NB4 (cell line): ENCODE data around the gene PHACTR1.

Experiments
- DNase-seq: peaks from one replicate; pipeline ENCODE4 v3.0.0; 2010; ENCODE audit warnings: low read depth
- H3K4me3 ChIP-seq: one replicate; pipeline ENCODE4 v1.5.1; 2011; ENCODE audit warnings: mild to moderate bottlenecking, low read depth, low read length, moderate library complexity
- CTCF ChIP-seq: IDR thresholded peaks from one replicate; pipeline ENCODE4 v1.5.1; 2012; ENCODE audit warnings: low read depth, low read length
- MAX ChIP-seq: IDR thresholded peaks from 2 replicates; pipeline ENCODE4 v1.6.1; 2011; ENCODE audit warnings: low read depth, low read length
- MYC ChIP-seq: IDR thresholded peaks from 2 replicates; pipeline ENCODE4 v1.6.1; 2011; ENCODE audit warnings: low read depth, low read length
- POLR2A ChIP-seq: IDR thresholded peaks from 2 replicates; pipeline ENCODE4 v1.6.1; 2011; ENCODE audit warnings: mild to moderate bottlenecking; ENCODE audit not compliant: insufficient read length; ENCODE audit errors: extremely low read depth

The PHACTR1 gene

DNA sequence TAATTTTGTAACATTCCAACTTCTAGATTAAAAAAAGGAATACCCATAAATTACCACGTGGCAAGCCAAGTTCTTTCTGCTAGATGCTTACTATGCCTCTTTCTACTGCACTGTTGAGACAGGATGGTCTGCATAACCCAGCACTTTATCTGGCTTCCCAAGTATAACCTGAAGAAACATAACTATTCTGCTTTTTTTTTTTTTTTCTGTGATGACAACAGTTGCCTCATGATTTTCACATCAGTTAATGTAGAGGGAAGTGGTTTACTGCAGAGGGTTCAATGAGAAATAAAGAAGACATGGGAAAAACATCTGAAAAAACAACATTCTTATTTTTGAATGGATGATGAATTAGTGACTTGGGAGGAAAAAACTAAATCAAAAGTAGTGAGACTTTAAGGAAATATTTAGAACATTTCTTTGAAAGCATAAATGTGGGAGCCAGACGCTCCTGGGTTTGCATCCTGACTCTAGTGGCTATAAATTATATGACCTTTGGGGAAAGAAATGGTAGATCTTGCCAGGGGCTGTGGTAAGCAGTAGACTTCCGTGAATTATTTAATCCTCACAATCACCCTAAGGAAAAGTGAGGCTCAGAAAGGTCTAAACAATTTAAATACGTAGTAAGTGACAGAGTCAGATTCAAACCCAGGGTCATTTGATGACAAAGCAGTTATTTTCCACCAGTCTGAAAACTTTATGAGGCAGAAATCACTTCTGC, 230.7 kb downstream of the PHACTR1 start:
- peak; percentile 40 for DNase-seq
- TF ChIP-seq MYC (no peak), POLR2A (no peak), CTCF (no peak), MAX (no peak)
- no peak overlapping the region for H3K4me3 ChIP-seq

DNA sequence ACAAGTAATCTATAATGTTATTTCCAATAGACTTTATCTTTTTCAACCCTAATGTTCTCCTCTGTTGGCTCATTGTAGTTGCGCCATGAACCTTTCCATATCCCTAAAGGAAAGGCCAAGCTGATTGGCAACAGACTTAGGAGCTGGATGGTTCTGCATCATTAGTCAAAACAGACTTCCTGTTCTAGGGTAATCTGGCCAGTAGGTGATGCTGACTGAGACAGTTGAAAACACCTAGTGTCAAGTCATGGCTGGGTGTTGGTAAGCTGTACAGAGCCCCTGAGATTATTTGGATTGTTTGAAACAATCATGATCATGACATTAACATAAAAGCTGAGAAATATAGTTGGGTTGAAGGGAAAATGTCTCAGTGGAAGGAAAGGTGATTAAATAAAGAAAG, 231.4 kb downstream of the PHACTR1 start:
- H3K4me3 ChIP-seq: no peak overlapping the region
- no peak for DNase-seq
- TF ChIP-seq MAX (no peak), POLR2A (no peak)

GRCh38 chr6:12950976-12951375, 234.4 kb downstream of the PHACTR1 start:
- no peak for DNase-seq
- no peak for TF ChIP-seq CTCF
- TF ChIP-seq MYC: no peak
- no peak for TF ChIP-seq POLR2A
- TF ChIP-seq MAX: no peak
- H3K4me3 ChIP-seq: no peak overlapping the region

DNA sequence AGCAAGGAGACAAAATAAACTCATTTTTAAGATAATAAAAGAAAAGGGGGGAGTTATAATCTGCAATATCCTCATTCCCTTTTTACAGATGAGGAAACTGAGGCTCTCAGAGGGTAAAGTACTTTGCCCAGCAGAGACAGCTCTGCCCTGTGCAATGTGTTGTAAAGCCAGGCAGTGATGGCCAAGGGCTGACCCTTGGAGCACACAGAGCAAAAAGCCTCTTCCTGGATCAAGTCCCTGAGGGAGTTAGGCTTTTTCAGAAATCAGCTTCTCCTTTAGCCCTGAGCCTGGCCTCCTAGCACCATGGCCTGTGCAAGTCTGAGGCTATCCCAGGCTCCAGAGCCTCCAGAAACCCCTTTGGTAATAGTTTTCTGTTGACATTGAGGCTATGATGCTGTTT, 234.8 kb downstream of the PHACTR1 start:
- TF ChIP-seq MYC (no peak), MAX (no peak), CTCF (no peak), POLR2A (no peak)
- DNase-seq: peak; percentile 70
- no peak overlapping the region for H3K4me3 ChIP-seq

GRCh38 chr6:12952318-12952717, 235.8 kb downstream of the PHACTR1 start:
- H3K4me3 ChIP-seq: no peak overlapping the region
- no peak for DNase-seq
- TF ChIP-seq CTCF (no peak), MAX (no peak), POLR2A (no peak), MYC (no peak)

GRCh38 chr6:12955956-12956355, 239.4 kb downstream of the PHACTR1 start:
- DNase-seq: no peak
- TF ChIP-seq MAX (no peak), POLR2A (no peak), MYC (no peak), CTCF (no peak)

More at GRCh38 chr6:12955956-12956355, 239.4 kb downstream of the PHACTR1 start:
- no peak overlapping the region for H3K4me3 ChIP-seq
